ENCODE results near the gene NOTCH2NLA.
"Not testable (repeated sequence)": the region's sequence is repeated elsewhere in the genome, so short reads cannot be mapped to it uniquely, and the experiment has no call there.

DNA sequence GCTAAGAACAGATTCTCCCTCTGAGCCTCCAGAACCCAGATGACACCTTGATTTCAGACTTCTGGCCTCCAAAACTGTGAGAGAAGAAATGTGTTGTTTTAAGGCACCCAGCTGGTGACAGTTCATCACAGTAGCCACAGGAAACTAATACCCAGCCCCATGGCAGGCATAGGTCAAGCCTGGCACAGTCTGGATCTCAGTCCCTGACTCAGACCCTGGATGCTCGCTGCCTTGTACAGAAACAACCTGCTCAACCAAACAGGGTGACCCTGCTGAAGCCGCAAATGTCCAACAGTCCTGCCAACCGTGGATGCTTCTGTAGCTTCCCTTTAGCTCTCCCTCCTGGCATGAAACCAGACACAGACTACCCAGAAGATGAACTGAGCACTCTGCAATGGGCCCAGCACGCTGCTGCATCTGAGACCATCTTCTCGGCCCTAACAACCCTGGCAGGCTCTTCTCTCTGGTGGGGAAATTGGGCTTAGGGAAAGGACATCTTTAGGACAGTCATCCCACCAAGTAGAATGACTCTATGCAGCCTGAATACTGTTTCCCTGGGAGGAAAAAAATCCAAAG, 7.3 kb upstream of the NOTCH2NLA start:
- TF ChIP-seq, protein P1, sequence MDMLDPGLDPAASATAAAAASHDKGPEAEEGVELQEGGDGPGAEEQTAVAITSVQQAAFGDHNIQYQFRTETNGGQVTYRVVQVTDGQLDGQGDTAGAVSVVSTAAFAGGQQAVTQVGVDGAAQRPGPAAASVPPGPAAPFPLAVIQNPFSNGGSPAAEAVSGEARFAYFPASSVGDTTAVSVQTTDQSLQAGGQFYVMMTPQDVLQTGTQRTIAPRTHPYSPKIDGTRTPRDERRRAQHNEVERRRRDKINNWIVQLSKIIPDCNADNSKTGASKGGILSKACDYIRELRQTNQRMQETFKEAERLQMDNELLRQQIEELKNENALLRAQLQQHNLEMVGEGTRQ (IDR thresholded peaks at IDR 0.05) = not testable (repeated sequence)
- TF ChIP-seq, protein P2, sequence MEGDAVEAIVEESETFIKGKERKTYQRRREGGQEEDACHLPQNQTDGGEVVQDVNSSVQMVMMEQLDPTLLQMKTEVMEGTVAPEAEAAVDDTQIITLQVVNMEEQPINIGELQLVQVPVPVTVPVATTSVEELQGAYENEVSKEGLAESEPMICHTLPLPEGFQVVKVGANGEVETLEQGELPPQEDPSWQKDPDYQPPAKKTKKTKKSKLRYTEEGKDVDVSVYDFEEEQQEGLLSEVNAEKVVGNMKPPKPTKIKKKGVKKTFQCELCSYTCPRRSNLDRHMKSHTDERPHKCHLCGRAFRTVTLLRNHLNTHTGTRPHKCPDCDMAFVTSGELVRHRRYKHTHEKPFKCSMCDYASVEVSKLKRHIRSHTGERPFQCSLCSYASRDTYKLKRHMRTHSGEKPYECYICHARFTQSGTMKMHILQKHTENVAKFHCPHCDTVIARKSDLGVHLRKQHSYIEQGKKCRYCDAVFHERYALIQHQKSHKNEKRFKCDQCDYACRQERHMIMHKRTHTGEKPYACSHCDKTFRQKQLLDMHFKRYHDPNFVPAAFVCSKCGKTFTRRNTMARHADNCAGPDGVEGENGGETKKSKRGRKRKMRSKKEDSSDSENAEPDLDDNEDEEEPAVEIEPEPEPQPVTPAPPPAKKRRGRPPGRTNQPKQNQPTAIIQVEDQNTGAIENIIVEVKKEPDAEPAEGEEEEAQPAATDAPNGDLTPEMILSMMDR (IDR thresholded peaks at IDR 0.05) = not testable (repeated sequence)
